HG03103 (cell line): ENCODE measurements around the gene PTDSS2.

Experiments
- ATAC-seq: cut with Tn5 transposase; IDR thresholded peaks from one replicate; pipeline ENCODE4 v1.9.1; 2021; ENCODE audit warnings: low read depth; ENCODE audit not compliant: unreplicated experiment

PTDSS2 gene

DNA sequence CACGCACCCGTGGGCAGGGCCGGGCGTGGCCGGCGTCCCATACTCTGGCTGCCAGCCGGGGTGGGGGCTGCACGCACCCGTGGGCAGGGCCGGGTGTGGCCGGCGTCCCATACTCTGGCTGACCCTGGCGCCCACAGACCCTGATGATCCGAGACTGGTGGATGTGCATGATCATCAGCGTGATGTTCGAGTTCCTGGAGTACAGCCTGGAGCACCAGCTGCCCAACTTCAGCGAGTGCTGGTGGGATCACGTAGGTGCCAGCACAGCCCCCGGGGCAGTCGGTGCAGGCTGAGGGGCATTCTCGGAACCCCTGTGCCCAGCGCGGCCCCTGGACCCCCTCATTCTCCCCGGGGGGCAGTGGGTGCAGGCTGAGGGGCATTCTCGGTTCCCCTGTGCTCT, 38.0 kb downstream of the PTDSS2 start:
- ATAC-seq: no peak

DNA sequence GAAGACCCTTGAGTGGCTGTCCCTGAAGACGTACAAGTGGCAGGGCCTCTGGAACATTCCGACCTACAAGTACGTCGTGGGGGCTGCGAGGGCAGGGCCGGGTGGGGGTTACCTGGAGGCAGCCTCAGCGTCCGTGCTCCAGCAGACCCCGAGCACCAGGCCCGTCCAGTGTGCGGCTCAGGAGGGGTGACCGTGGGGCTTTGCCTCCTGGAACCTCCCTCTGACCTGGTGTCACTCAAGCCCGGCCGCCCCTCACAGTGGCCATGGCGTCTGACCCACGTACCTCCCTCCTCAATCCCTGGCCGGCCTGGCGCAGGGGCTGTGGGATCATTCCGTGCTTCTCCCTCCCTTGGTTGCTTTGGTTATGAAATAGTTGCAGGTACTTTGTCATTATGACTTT, 38.5 kb downstream of the PTDSS2 start:
- ATAC-seq: no peak

DNA sequence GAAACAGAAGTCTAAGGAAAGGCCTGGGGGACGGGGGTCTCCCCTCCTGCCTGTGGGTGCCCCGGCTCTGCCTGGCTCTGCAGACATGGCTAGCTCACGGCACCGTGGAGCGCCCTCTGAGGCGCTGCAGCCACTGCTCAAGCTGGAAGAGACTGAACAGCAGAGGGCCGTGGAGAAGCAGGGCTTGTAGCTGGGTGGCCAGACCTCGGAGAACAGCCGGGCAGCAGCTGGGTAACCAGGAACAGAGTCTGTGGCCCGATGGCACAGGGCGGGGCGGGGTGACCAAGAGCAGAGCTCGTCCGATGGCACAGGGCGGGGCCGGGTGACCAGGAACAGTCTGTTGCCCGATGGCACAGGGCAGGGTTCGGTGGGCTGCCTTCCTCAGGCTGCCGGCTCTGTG, 38.9 kb downstream of the PTDSS2 start:
- ATAC-seq: no peak

DNA sequence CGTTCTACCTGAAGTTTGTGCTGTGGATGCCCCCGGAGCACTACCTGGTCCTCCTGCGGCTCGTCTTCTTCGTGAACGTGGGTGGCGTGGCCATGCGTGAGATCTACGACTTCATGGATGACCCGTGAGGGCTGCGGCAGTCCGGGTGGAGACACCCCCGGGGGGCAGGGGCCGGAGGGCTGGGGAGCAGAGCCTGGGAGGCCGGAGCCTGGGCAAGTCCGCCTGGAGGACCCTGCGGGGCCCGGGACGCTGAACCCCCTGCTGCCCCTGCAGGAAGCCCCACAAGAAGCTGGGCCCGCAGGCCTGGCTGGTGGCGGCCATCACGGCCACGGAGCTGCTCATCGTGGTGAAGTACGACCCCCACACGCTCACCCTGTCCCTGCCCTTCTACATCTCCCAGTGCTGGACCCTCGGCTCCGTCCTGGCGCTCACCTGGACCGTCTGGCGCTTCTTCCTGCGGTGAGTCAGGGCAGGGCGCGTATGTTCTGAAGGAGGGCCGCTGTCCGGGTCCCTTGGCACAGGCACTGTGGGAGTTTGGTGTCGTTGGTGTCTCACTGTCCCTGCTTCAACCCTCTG, 39.6 kb downstream of the PTDSS2 start:
- ATAC-seq: no peak

DNA sequence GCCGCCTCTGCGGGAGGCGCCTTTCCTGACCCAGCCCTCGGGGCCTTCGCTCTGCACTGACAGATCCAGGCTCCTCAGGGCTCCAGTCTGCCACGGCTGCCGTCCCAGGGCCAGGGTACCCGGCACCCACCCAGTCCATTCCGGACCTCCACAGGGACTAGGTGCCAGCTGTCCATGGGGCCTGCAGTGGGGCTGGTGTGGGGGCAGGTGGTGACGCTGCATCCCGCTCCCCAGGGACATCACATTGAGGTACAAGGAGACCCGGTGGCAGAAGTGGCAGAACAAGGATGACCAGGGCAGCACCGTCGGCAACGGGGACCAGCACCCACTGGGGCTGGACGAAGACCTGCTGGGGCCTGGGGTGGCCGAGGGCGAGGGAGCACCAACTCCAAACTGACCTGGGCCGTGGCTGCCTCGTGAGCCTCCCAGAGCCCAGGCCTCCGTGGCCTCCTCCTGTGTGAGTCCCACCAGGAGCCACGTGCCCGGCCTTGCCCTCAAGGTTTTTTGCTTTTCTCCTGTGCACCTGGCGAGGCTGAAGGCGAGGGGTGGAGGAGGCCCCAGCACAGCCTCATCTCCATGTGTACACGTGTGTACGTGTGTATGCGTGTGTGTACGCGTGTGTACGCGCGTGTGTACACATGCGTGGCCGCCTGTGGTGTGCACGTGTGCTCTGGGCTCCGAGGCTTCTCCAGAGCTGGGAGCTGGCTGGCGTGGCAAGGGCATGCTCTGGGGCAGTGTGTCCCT, 40.3 kb downstream of the PTDSS2 start:
- ATAC-seq: no peak

DNA sequence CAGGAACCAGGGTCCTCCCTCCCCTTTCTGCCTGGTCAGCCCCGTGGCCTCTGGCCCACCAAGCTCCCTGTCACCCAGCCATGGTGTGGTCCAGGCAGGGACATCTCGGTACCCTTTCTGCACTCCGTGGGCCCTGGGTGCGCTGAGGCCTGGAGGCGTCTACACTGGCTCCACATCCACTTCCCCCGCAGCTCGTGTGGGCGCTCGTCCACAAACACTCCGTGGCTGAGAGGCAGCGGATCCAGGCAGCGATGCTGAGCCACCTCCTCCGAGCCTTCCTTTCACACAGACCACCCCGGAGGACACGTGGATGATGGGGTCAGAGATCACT, 40.8 kb downstream of the PTDSS2 start:
- no peak for ATAC-seq

DNA sequence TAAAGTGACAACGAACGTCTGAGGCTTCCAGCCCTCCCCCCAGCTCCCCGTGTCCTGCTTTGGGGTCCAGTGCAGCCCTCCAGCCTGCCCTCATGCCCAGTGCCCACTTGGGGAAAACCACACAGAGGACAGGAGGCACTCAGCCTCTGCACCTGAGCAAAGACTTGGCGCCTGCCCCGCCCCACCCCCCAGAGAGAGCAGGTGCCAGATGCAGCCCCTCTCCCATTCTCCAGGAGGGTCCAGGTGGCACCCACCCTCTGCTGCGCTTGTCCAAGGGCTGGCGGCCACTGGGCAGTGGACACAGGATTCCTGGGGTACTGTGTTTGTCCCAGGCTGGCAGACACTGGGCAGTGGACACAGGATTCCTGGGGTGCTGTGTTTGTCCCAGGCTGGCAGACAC, 41.3 kb downstream of the PTDSS2 start:
- no peak for ATAC-seq

DNA sequence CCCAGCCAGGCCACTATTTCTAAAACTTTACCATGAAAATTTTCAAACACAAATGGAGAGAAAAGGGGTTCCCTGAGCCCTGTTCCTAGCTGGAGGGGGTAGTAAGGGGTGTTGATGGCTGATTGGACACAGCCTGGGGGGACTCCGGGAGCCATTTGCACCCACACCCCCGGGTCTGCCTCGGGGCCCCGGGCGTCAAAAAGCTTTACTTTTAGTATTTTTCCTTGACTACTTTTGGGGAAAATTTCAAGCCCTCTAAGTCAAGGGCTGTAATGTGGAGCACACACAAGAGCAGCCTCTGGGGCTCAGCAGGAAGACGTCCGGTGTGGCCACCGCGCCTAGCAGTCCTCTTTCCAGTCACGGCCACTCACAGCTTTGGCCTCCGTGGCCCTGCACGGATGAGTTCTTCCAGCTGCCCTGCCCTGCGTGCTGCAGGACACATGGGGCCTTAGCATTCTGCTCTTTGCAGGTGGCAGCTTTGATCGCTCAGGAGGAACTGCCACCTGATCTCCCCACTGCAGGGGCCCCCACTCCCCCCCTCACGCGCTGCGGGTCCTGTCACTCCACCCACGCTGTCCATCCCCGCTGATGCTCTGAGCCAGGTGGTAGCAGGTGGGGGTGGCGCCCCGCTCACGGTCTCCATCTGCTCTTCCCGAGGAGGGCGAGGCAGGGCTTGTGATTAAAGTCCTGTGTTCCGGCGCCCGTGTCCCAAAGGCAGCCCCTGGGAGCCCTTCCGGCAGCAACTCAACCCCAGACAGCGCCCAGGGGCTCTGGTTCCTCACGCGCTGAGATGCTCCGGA, 42.5 kb downstream of the PTDSS2 start:
- no peak for ATAC-seq

DNA sequence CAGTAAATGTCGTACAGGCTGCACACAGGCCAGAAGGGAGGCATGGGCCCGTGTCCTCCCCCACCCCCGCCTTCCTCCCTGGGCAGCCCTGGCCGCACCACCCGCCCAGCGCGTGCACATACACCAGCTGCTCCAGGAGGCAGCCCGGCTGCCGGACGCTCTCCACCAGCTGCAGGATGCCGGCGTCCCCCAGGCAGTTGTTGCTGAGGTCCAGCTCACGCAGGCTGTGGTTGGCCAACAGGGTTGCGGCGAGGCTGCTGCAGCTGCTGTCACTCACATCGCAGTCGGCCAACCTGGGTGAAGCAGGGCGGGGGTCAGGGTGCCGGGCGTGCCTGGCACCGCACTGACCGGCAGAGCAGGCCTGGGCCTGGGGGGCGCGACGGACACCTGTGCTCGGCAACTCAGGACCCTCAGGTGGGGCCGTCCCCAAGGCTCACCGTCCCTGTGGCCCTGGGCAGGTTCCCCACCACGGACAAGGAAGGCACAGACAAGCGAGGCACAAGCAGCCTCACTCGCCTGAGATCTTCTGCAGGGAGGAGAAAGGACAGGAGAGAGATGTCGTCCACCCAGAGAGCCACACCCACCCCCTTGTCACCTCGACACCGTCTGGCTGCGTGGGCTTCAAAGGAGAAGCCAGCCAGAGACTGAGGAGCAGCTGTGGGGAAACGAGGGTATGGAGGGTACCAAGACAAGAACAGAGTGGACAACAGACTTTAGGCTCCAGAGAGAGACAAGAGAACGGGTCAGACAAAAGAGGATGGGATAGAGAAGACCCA, 44.9 kb downstream of the PTDSS2 start:
- no peak for ATAC-seq

DNA sequence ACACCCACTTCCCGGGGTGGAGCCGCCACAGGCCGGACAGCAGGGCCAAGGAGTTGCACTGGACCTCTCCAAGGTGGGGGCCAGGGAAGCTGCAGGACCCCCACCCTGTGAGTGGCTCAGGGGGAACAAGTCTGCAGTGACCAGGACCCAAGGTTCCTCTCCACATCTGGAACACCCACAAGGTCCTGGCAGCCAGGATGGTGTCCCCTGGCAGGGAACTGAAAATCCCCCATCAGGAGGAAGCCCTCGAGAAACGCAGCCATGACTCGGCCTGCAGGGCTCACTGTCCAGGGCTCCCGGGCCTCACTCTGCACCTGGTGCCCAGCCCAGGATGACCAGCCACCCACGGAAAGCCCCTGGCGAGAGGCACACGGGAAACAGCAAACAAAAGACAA, 45.5 kb downstream of the PTDSS2 start:
- no peak for ATAC-seq

DNA sequence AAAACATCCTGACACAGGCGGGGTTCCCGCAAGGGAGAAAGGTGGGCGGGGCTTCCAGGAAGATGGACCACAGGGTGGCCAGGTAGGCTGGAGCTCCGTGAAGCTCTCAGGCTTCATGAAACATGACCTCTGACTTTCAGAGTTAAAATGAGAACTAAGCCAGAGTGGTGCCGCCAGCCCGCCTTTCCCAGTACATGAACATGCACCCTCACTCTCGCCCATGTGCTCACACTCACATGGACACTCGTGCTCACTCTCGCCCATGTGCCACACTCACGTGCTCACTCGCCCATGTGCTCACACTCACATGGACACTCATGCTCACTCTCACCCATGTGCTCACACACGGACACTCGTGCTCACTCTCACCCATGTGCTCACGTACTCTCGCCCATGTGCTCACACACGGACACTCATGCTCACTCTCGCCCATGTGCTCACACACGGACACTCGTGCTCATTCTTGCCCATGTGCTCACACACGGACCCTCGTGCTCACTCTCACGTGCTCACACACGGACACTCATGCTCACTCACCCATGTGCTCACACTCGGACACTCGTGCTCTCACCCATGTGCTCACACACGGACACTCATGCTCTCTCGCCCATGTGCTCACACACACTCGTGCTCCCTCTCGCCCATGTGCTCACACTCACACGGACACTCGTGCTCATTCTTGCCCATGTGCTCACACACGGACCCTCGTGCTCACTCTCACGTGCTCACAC, 46.9 kb downstream of the PTDSS2 start:
- no peak for ATAC-seq

DNA sequence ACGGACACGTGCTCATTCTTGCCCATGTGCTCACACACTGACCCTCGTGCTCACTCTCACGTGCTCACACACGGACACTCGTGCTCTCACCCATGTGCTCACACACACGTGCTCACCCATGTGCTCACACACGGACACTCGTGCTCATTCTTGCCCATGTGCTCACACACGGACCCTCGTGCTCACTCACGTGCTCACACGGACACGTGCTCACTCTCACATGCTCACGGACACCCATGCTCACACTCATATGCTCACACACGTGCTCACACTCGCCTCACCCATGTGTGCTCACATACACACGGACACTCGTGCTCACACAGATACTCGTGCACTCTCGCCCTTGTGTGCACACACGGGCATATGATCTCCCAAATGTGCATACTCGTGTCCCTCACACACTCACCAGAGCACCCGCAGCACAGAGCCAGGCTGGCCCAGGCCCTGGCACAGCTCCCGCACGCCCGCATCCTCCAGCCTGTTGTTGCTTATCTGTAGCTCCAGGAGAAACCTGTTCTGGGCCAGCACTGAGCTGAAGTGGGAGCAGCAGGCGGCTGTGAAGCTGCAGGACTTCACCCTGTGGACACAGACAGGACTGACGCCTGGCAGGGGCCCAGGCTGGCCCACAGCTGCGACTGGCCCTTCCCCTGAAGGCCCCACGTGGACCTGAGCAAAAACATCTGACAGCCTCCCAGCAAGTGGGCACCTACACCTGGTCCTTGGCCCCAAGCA, 47.7 kb downstream of the PTDSS2 start:
- ATAC-seq: no peak

DNA sequence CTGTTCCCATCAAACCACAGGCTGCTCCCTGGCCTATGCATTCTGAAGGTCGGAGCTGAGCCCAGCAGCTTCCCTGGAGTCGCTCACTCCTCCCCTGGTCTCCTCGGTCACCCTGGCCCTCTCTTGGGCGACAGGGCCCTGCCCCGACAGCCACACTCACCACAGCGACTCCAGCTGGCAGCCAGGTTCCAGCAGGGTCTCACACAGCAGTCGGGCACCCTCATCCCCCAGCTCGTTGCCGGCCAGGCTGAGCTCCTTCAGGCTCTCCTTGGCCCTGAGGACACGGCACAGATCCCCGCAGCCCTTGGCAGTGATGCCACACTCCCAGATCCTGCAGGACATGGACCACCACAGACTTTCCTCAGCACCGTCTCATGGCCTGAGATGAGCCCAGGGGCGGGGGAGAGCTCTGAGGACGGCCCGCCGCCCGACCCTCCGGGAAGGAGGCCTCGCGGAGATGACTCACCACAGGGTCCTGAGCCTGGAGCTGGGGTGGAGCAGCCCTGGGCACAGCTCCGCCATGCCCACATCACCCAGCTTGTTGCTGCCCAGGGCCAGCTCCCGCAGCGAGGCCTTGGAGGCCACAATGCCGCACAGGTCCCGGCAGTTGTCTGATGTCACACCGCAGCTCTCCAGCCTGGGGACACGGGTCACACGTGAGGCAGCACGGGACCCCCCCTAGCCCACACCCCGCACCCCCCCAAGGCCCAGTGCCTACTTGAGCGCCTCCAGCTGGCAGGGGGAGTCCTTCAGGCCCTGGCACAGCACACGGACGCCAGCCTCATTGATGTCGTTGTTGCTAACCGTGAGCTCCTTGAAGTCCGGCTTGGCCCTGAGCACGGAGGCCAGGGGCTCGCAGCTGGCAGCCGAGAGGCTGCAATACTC, 48.5 kb downstream of the PTDSS2 start:
- ATAC-seq: no peak

DNA sequence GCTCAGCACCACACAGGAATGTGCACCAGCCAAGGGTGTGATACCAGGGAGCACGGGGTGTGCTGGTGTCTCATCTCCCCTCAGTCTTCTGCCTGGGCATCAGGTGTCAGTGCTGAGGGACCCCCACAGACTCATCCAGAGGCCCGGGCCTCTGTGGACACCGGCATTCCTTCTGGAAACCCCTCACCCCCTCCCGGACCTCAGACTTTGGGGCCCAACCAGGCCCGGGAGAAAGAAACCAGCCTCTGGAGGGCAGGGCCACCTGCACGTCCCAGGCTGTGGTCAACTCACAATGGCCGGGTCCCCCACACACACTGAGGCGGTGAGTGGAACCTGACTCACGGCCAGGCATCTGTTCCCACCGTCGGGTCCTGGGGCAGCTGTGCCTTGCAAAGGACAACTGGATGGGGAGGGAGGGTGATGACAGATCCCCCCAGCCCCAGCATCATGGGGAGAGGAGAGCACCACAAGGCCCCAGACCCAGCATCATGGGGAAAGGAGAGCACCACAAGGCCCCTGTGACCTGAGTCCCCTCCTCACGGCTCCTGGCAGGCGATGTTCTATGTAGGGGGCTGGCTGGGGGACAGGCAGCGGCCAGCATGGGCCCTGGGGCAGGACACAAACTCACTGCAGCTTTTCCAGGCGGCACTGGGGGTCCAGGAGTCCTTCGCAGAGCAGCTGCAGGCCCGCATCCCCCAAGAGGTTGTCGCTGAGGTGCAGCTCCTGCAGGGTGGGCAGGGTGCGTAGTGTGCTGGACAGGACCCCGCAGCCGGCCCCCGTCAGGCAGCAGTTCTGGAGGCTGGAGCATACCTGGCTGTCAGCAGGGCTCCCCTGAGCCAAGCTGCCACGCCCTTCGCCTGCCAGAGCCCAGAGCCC, 49.4 kb downstream of the PTDSS2 start:
- ATAC-seq: no peak

DNA sequence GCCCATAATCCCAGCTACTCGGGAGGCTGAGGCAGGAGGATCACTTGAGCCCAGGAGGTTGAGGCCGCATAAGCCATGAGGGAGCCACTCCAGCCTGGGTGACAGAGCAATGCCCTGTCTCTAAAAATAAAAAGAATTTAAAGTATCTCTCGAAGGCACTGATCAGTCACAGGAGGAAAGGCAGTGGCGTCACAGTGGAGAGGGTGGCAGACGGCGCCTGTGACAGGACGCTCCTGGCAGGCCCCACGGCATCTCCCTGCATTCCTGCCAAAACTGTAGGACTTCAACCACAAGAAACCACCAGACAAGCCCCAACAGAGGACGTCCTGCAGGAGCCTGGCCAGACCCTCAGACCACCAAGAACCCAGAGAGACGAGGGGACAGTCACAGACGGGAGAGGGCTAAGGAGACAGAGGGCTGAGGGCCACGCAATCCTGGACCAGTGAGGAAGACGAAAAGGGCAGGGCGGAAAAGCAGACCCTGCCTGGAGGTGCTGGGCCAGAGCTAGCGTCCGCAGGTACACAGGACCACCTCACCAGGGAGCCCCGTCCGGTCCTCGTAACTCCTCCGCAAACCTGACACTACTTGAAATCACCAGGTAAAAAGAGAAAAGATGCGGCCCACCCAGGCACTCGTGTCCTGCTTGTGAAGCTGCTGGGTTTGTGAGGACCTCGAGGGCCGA, 51.1 kb downstream of the PTDSS2 start:
- ATAC-seq: no peak

DNA sequence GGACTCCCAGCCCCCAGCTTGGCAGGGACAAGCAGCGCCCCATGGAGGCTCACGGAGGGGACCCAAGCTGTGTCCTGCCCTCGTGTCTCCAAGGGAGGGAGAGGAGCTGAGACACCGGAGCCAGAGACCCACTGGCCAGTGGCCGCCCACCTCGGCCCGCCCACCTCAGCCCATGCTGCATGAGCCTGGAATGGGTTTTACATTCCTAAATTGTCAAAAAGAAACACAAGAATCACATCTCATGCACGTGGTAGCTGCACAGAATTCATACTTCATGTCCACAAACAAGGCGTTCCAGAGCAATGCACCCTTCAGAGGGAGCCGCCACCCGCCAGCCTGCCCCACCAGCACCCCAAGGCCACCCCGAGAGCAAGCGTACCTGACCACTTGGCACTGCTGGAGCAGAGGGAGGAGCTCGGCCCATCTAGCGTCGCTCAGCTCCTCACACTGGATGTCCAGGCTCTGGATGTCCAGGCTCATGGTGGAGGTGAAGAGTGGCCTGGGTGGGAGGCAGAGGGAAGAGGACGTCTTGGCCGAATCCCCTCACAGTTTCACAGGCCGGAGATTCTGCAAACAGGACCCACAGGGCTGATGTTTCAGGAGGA, 51.7 kb downstream of the PTDSS2 start:
- ATAC-seq: no peak
